DND-41 (cell line): ENCODE measurements around the gene CHMP6.

Source experiments
- EZH2 ChIP-seq: IDR thresholded peaks from 3 replicates; pipeline ENCODE4 v1.6.1; 2012; ENCODE audit warnings: borderline replicate concordance, low read depth, mild to moderate bottlenecking, moderate library complexity, low read length, inconsistent platforms; ENCODE audit not compliant: severe bottlenecking
- TF ChIP-seq, protein P1 (sequence below): IDR thresholded peaks from 2 replicates; pipeline ENCODE4 v1.5.1; 2012; ENCODE audit warnings: borderline replicate concordance, low read length, moderate library complexity, mild to moderate bottlenecking; ENCODE audit not compliant: poor library complexity, severe bottlenecking; ENCODE audit errors: extremely low read depth

- TF ChIP-seq, protein P1, sequence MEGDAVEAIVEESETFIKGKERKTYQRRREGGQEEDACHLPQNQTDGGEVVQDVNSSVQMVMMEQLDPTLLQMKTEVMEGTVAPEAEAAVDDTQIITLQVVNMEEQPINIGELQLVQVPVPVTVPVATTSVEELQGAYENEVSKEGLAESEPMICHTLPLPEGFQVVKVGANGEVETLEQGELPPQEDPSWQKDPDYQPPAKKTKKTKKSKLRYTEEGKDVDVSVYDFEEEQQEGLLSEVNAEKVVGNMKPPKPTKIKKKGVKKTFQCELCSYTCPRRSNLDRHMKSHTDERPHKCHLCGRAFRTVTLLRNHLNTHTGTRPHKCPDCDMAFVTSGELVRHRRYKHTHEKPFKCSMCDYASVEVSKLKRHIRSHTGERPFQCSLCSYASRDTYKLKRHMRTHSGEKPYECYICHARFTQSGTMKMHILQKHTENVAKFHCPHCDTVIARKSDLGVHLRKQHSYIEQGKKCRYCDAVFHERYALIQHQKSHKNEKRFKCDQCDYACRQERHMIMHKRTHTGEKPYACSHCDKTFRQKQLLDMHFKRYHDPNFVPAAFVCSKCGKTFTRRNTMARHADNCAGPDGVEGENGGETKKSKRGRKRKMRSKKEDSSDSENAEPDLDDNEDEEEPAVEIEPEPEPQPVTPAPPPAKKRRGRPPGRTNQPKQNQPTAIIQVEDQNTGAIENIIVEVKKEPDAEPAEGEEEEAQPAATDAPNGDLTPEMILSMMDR, result no peak
- TF ChIP-seq EZH2, result no peak
These were observed 30.7 kb downstream of the CHMP6 start for GRCh38 chr17:81022344-81022676.
